HG02943 (cell line): Measurements from ENCODE around the gene MYH7B.

ENCODE experiments used
- ATAC-seq: cut with Tn5 transposase; IDR thresholded peaks from one replicate; pipeline ENCODE4 v1.9.1; 2021; ENCODE audit warnings: mild to moderate bottlenecking, low read depth, moderate library complexity; ENCODE audit not compliant: unreplicated experiment

Gene MYH7B

GRCh38 chr20:35002426-35003210 is 47.0 kb downstream of the MYH7B start:
- no peak for ATAC-seq

- ATAC-seq, result no peak
These were observed 47.8 kb downstream of the MYH7B start for GRCh38 chr20:35003211-35004031.

- ATAC-seq, result no peak
These were observed 48.5 kb downstream of the MYH7B start for GRCh38 chr20:35004051-35004725.

GRCh38 chr20:35004749-35005462 is 49.2 kb downstream of the MYH7B start:
- ATAC-seq, result no peak
